Mucosa of rectum (tissue), 2 donors: ENCODE measurements around the gene AP1G1.
"Not testable (repeated sequence)": the region's sequence is repeated elsewhere in the genome, so short reads cannot be mapped to it uniquely, and the experiment has no call there.

Experiments used
- H3K27ac ChIP-seq, 2 donors: one replicate each; pipeline ENCODE4 v1.7.0; 2013; ENCODE audit warnings: inconsistent platforms in 2 of 2, low read depth in 2 of 2, low read length in 2 of 2
- H3K27me3 ChIP-seq, 2 donors: one replicate each; pipeline ENCODE4 v1.7.0; 2013; ENCODE audit warnings: low read length in 2 of 2; ENCODE audit not compliant: control insufficient read depth in 2 of 2, insufficient read depth in 2 of 2
- H3K36me3 ChIP-seq, 2 donors: one replicate each; pipeline ENCODE4 v1.7.0; 2013; ENCODE audit warnings: low read length in 2 of 2; ENCODE audit not compliant: control insufficient read depth in 2 of 2, insufficient read depth in 2 of 2
- H3K4me1 ChIP-seq, 2 donors: one replicate each; pipeline ENCODE4 v1.7.0; 2013; ENCODE audit warnings: low read length in 2 of 2, mild to moderate bottlenecking in 1 of 2; ENCODE audit not compliant: control insufficient read depth in 2 of 2, insufficient read depth in 2 of 2
- H3K4me3 ChIP-seq, 2 donors: one replicate each; pipeline ENCODE4 v1.7.0; 2013; ENCODE audit warnings: low read length in 2 of 2
- H3K9ac ChIP-seq, 2 donors: one replicate each; pipeline ENCODE4 v1.7.0; 2013; ENCODE audit warnings: low read length in 2 of 2, low read depth in 1 of 2, mild to moderate bottlenecking in 1 of 2
- H3K9me3 ChIP-seq, 2 donors: one replicate each; pipeline ENCODE4 v1.7.0; 2013; ENCODE audit warnings: low read length in 2 of 2; ENCODE audit not compliant: control insufficient read depth in 2 of 2
- donor health status: healthy.
- donor health status: Normal muscosa, but diverticular disease.

AP1G1 gene

DNA sequence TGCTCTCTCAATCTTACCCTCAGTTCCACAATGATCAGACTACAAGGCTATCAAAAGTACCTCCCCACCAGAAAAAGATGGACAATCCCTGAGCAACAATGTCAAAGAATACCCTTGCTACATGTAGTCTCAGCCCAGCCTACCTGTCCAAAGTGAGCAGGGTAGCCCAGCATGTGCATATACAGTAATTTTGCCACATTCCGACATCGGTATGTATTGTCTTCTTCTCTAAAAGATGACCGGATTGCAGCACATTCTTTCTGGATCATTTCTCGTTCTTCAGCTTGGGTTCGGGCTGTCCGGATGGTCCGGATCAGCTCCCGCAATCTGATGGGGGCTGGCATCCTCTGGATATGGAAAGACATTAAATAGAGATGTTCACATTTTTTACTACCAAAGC is 19.5 kb downstream of the AP1G1 start:
- Histone ChIP-seq H3K9me3 (no peaks in the 10 kb centered on the region), H3K4me1 (no peaks in the 10 kb centered on the region), H3K27ac (no peak overlapping the region), H3K27me3 (no peaks in the 10 kb centered on the region), H3K9ac (no peak overlapping the region), H3K36me3 (peaks cover 15 to 25% of the 10 kb centered on the region in 2 donors), H3K4me3 (no peak overlapping the region)

- no peaks in the 10 kb centered on the region for H3K4me1 ChIP-seq
- H3K27me3 ChIP-seq, result no peaks in the 10 kb centered on the region
- H3K4me3 ChIP-seq, result no peak overlapping the region
- H3K27ac ChIP-seq, result no peak overlapping the region
- no peak overlapping the region for H3K9ac ChIP-seq
- no peaks in the 10 kb centered on the region for H3K9me3 ChIP-seq
- H3K36me3 ChIP-seq, result peaks cover 15 to 26% of the 10 kb centered on the region in 2 donors
Measured at GRCh38 chr16:71788578-71788977, 20.1 kb downstream of the AP1G1 start.

GRCh38 chr16:71785143-71785542 is 23.5 kb downstream of the AP1G1 start:
- H3K36me3 ChIP-seq, result peaks cover 19 to 26% of the 10 kb centered on the region in 2 donors
- H3K27ac ChIP-seq, H3K9ac ChIP-seq, H3K27me3 ChIP-seq, H3K9me3 ChIP-seq, H3K4me1 ChIP-seq, H3K4me3 ChIP-seq: not testable (repeated sequence)

DNA sequence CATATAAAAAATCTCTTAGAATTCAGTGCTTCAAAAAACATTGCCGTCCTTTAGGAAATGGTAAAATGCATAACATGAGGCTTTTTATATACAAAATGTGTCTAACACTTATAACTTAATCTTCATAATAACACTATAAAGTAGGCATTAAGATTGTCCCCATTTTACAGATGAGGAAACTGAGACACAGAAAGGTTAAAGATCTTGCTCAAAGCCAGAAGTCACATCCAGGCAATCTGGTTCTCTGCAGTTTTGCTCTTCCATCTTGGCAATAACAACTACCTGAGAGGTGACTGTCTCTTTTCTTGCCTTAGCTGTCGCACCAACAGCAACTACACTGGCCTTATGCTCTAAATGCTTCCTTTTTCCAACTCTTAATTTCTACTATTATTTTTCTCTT is 24.5 kb downstream of the AP1G1 start:
- Histone ChIP-seq H3K9ac (no peak overlapping the region), H3K4me1 (no peaks in the 10 kb centered on the region), H3K4me3 (no peak overlapping the region), H3K36me3 (peaks cover 17 to 26% of the 10 kb centered on the region in 2 donors), H3K9me3 (no peaks in the 10 kb centered on the region), H3K27ac (no peak overlapping the region), H3K27me3 (no peaks in the 10 kb centered on the region)

DNA sequence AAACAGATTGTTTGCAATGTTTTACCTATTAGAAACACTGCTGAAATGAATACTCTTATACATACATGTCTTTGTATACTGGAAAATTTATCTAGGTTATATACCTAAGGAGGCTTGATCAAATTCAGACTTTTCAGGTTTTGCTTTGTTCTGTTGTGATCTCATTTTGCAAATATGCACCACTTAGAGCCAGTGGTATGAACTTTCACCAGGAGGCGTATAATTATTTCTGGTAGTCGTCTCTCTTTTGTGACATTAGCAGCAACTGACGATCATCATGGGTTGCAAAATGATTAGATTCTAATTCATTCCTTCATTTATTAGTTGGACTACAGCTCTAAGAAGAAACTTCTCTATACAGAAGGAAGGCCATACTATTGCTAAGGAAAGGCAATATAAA is 26.9 kb downstream of the AP1G1 start:
- Histone ChIP-seq H3K9ac (no peak overlapping the region), H3K27ac (no peak overlapping the region), H3K9me3 (no peaks in the 10 kb centered on the region), H3K36me3 (peaks cover 9 to 11% of the 10 kb centered on the region in 2 donors), H3K4me1 (no peaks in the 10 kb centered on the region), H3K4me3 (no peak overlapping the region), H3K27me3 (no peaks in the 10 kb centered on the region)

GRCh38 chr16:71780521-71781089 is 28.0 kb downstream of the AP1G1 start:
- Histone ChIP-seq H3K4me3 (no peak overlapping the region), H3K27me3 (no peaks in the 10 kb centered on the region), H3K36me3 (peaks cover 9 to 11% of the 10 kb centered on the region in 2 donors), H3K9ac (no peak overlapping the region), H3K9me3 (no peaks in the 10 kb centered on the region), H3K4me1 (no peaks in the 10 kb centered on the region), H3K27ac (no peak overlapping the region)

DNA sequence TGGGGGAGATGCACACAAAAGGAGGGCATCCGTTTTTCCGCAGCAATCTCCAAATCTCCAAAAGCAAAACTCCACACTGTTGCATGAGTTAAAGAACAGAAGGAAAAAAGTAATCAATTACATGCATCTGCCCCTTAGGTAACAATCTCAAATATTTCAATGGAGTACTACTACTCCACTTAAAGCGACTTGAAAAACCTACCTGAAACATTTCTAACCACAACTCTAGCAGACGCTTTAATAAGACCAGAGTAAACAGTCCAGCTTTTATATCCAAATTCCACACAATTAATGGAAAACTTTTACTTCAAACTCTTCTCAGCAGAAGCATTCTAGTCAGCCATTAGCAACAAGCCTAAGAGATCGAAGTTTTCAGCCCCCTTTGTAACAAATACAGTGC is 29.9 kb downstream of the AP1G1 start:
- no peak overlapping the region for H3K9ac ChIP-seq
- no peaks in the 10 kb centered on the region for H3K27me3 ChIP-seq
- no peak overlapping the region for H3K27ac ChIP-seq
- peaks cover 13 to 15% of the 10 kb centered on the region in 2 donors for H3K36me3 ChIP-seq
- no peaks in the 10 kb centered on the region for H3K4me1 ChIP-seq
- H3K9me3 ChIP-seq, result no peaks in the 10 kb centered on the region
- H3K4me3 ChIP-seq, result no peak overlapping the region

DNA sequence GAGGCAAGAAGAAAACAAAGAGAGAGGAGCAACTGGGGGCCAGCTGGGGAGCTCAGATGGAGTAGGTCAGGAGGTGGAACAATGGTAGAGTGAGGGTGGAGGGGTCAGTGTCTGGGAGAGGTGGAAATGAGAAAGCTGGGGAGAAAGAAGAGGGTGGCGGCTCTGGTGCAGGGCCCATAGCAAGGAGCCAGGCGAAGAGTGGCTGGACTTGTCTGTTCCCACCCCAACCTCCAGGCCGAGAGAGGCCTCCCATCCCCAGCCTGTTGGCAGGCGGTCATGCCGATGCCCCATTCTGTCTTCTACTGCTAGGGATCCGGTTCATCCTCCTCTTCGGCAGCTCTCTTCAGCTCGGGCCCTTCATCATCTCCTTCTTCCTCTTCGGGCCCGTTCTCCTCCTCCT is 31.3 kb downstream of the AP1G1 start:
- H3K27ac ChIP-seq, result no peak overlapping the region
- H3K9me3 ChIP-seq, result no peaks in the 10 kb centered on the region
- H3K36me3 ChIP-seq, result peaks cover 24 to 27% of the 10 kb centered on the region in 2 donors
- no peaks in the 10 kb centered on the region for H3K4me1 ChIP-seq
- no peaks in the 10 kb centered on the region for H3K27me3 ChIP-seq
- H3K4me3 ChIP-seq, result no peak overlapping the region
- H3K9ac ChIP-seq, result no peak overlapping the region

DNA sequence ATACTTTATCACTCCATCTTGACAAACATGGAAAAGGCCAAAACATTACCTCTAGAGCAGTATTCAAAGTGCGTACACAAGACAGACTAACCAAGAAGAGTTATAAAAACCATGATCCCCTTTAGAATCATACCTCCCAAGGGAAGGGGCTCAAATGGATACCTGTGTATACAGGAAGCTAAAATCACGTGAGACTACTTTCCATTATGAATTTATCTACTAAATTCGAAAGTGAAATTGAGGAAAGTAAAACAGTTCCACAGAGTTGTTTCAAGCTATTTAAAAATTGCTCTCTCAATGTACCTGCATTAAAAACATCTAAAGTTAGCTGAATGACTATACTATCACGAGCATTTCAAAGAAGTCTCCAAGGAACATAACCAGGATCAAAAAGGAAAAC is 32.7 kb downstream of the AP1G1 start:
- no peaks in the 10 kb centered on the region for H3K9me3 ChIP-seq
- H3K4me3 ChIP-seq, result no peak overlapping the region
- H3K36me3 ChIP-seq, result peaks cover 26 to 28% of the 10 kb centered on the region in 2 donors
- no peak overlapping the region for H3K27ac ChIP-seq
- H3K27me3 ChIP-seq, result no peaks in the 10 kb centered on the region
- no peaks in the 10 kb centered on the region for H3K4me1 ChIP-seq
- no peak overlapping the region for H3K9ac ChIP-seq

- Histone ChIP-seq H3K9ac (no peak overlapping the region), H3K27me3 (no peaks in the 10 kb centered on the region), H3K4me3 (no peak overlapping the region), H3K9me3 (no peaks in the 10 kb centered on the region), H3K27ac (no peak overlapping the region), H3K4me1 (no peaks in the 10 kb centered on the region), H3K36me3 (peaks cover 35 to 45% of the 10 kb centered on the region in 2 donors)
Measured at GRCh38 chr16:71771571-71771970, 37.1 kb downstream of the AP1G1 start.

GRCh38 chr16:71769222-71769621 is 39.4 kb downstream of the AP1G1 start:
- no peak overlapping the region for H3K4me3 ChIP-seq
- peaks cover 39 to 47% of the 10 kb centered on the region in 2 donors for H3K36me3 ChIP-seq
- H3K9ac ChIP-seq, result no peak overlapping the region
- H3K27ac ChIP-seq, result no peak overlapping the region
- H3K4me1 ChIP-seq, result no peaks in the 10 kb centered on the region
- no peaks in the 10 kb centered on the region for H3K9me3 ChIP-seq
- H3K27me3 ChIP-seq, result no peaks in the 10 kb centered on the region
